ENCODE data around the gene DOK4.

Gene DOK4

GRCh38 chr16:57518922-57519321, 32.6 kb upstream of the DOK4 start:
- no peak for DNase-seq

GRCh38 chr16:57518520-57518919, 32.2 kb upstream of the DOK4 start:
- no peak for DNase-seq

DNA sequence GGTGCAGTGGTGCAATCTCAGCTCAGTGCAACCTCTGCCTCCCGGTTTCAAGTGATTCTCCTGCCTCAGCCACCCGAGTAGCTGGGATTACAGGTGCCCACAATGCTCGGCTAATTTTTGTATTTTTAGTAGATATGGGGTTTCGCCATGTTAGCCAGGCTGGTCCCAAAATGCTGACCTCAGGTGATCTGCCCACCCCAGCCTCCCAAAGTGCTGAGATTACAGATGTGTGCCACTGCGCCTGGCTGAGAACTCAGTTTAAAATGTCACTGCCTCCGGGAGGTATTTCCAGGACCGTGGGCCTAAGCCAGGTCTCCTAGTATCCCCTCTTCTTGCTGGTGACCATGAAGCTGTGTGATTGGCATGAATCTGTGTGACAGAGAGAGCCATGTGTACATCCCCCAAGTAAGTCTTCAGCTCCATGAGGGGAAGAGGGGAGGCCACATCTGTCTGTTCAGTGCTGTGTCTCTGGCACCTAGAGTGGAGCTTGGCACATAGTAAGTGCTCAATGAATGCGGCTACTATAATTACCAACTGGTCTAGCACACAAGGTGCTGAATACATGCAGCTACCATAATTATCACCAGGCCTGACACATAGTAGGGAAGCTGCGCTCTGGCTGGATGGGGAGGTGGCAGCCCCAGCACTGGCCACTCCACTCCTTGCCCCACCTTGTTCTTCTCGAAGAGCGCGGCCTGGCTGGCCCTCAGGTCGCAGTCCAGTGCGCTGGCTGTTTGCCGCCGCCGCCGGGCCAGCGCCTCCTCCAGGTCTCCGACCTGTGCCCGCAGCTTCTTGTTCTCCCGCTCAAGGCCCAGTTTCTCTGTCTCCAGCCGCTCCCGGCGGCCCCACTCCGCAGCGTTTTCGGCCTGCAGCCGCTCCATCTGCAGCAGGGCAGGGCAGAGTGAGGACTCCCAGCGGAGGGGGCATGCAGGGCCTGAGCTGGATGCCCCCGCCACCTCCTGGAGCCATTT, 31.4 kb upstream of the DOK4 start:
- no peak for DNase-seq

DNA sequence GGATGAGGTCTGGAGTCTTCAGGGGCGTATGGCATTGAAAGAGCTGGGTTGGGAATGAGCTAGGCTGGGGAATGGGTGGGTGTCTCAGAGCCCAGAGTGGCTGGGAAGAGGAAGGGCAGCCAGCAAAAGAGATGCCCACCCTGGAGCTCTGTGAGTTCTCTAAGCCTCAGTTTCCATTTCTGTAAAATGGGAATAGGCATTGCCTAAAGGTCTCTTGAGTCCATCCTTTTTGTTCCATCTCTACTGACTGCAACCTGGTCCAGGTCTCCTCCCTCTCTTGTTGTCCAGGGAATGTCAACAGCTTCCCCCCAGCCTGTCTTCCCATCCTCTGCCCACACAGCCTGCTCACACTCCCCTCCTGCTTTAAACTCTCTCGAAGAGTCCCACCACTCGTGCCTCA, 30.5 kb upstream of the DOK4 start:
- DNase-seq, result no peak

DNA sequence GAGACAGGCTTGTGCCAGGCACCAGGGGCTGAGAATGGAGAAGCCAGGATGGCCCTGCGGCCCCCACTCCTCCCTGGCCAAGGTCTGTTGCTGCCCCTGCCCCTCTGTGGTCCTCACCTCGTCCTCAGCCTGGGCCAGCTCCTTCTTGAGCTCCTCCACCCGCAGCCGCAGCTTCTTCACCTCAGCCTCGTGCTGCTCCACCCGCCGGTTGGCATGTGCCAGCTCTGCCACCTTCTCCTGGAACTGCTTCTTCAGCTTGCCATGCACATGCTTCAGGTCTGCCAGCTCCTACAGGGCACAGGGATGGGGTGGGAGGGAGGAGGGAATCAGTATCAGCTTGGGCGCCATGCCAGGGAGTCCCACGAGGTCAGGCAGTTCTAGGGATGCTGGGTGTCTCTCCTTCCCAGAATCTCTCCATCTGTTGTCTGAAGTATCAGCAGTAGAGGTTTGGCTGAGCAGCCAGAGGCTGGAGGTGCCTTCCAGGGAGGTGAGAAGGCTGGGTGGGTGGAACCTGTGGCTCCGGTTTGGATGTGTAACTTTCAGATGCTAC, 30.0 kb upstream of the DOK4 start:
- no peak for DNase-seq

GRCh38 chr16:57514791-57515600, 28.7 kb upstream of the DOK4 start:
- no peak for DNase-seq

DNA sequence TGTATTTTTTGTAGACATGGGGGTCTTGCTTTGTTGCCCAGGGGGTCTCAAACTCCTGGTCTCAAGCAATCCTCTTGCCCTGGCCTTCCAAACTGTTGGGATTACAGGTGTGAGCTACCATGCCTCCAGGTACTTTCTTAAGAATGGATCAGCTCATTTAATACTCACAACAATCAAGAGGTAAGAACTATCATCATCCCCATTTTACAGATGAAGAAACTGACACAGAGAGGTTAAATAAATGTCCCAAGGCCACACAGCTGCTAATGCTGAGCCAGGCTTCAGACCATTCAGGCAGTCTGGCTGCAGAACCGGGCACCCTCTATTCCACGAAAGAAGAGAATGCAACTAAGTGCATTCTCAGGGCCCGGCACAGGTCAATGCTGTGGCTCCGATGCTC, 28.1 kb upstream of the DOK4 start:
- DNase-seq, result no peak

- no peak for DNase-seq
Observed at GRCh38 chr16:57513371-57514102, 27.2 kb upstream of the DOK4 start.

DNA sequence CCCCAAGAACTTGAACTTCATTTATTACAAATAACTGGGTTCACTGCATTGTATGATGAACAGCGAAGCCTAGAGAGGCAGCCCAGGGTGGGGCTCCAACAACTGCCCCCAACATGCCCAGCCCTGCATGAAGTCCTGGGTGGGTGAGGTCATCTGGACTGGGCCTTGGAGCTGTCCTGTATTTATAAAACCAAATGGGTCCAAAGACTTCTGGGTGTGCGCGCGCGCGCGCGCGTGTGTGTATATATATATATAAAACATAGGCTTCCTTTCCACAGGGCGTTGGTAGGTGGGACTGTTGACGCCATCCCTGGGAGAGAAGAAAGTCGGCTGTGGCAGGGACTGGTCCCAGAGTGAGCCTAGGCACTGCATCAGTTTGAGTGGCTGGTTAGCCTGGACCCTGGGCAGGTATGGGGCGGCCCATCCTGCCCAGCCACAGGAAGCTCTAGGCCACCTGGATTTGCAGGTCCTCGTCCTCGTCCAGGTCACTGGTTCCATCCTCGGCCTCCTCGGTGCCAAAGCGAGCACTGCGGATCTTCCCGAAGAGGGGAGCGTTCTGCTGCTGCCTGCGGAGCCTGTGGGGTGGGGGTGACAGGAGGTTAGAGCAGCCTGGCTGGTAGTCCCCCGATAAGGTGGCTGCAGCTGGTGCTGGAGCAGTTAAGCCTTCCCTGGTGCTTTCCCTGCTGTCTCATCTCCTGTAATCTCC, 26.2 kb upstream of the DOK4 start:
- no peak for DNase-seq

GRCh38 chr16:57510016-57510871, 24.0 kb upstream of the DOK4 start:
- DNase-seq, result no peak

- DNase-seq, result no peak
Observed at GRCh38 chr16:57509231-57509923, 23.1 kb upstream of the DOK4 start.

GRCh38 chr16:57508035-57508425, 21.7 kb upstream of the DOK4 start:
- DNase-seq, result no peak

DNA sequence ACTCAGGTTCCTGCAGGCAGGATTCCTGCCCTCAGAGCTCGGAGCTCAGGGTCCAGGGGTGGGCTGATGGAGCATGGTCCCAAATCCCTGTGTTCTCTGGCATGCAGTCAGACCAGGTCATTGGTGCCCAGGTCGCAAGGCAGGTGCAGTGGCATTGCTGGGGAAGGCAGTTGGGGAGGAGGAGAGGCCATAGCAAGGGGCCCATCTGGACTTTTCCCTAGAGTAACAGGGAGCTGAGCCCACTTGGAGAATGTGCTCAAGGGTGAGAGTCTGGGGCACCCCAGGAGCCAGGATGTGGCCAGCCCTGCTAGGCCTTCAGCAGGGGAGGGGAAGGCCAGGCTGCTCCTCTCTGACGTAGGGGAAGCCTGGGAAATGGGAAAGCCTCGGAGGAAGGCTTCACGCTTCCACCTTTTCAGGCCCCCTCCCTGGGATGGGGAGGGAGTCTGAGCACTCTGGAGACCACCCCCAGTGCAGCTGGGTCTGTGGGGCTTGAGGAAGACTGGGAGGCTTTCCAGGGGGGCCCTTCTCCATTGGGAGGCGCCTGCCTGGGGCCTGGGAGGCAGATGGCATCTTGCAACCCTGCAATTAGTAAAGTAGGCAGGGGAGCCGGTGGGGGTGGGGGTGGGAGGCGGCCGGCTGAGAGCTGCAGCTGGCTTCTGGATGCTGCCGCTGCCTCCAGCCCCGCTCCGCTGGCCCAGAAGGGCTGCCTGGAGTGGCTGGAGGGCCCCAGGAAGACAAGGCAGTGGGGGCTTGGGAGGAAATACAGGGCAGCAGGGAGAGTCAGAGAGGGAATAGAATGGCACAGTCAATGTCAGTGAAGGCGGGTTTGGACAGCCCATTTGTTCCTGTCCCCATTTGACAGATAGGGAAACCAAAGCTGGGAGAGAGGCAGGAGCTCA, 21.1 kb upstream of the DOK4 start:
- no peak for DNase-seq

DNA sequence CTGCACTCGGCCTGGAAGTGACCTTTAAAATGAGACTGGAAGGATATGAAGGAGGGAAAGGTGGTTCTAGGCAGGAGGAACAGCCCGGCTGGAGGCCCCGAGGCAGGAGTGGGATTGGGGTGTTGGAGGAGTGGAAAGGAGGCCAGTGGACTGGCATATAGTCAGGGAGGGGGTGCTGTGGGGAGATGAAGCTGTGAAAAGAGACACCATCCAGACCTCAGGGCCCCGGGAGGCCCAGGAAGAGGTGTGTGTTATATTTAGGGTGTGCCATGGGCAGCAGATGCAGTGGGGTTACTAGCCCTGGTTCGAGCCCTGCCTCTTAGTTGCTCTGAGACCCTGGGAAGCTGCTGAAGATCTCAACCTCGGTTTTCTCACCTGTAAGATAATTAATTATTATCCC, 18.9 kb upstream of the DOK4 start:
- no peak for DNase-seq

DNA sequence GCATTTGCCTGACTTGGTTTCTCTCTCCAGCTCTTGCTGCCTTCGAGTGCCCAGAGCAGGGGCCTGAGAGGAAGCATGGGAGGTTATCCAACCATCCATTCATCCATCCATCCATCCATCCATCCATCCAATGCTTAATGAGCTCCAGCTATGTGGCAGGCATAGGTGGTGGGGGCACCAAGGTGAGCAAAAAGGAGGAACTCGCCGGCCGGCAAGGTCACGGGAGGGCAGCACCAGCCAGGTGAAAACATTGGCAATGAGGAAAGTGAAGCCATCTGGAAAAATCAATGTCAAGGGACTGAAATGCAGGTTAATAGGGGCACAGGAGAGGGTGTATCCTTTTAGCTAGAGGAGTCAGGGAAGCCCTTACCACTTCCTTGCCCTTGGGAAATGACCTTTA, 18.2 kb upstream of the DOK4 start:
- no peak for DNase-seq

DNA sequence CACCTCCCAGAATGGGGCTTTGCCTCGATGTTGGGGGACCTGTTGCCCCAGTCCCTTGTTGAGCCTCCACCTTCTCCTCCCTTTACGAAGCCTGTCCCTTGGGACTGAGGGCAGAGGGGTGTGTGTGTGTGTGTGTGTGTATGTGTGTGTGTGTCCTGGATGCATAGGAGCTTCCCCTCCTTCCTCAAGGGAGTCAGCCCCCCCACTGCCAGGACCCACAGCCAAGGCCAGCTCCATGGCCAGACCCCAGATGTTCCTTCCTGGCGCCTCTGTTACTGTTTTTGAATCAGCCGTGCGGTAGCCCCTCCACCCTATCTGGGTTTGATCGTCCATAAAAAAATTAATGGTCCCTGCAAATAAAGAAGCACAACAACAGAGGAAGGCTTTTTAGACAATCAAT, 17.7 kb upstream of the DOK4 start:
- DNase-seq, result no peak

DNA sequence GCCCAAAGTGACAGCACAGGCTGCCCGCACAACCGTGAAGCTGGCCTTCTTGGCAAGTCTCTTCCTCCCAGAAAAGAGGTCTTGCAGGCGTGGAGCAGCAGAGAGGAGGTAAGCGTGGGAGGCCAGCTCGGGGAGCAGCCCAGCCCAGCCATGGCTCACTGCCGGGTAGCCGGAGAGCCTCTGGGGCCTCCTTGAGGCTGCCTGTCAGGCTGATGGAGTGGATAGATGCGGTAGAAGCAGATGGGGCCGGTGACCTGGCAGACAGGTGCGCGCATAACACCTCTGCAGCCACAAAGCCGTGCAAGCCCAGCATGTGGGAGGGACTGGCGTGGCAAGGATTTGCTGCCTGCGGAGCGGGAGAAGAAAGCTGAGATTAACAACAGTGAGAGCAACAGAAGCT, 17.1 kb upstream of the DOK4 start:
- DNase-seq, result no peak

DNA sequence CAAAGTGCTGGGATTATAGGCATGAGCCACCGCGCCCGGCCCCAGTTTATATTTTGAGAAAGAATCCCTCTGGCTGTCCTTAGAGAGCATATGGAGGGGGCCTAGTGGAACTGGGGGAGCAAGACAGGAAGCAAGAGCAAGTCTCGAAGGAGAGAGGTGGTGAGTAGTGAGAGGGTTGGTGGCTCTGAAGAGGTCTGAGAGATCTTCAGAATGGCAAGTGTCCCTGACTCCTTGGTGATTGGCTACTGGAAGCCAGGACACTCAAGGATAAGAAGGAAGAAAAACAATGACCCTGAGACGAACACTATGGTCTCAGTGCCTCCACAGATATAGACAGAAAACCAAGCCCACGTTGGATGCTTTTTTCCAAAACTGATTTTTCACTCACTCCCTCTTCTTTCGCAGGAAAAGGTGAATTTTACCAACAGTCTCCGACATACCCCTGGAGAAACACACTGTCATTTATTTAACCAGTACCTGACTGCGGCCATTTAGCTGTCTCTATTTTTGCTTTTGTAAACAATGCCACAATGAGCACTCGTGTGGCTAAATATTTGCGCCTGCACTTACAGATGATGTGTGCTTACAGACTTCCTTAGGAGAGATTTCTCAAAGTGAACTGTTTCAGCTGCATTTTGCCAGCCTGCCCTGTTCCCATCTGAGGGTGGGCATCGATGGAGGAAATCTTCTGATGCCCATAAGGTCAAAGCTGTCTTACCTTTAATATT, 15.9 kb upstream of the DOK4 start:
- no peak for DNase-seq

- no peak for DNase-seq
Observed at GRCh38 chr16:57501492-57501891, 15.2 kb upstream of the DOK4 start.

Data from CD4-positive, alpha-beta T cell treated with Interleukin-10 for 1 hour (primary cell).